H4 (cell line): ENCODE results near the gene NEDD8. TPM values are rescaled to one million over a fixed set of nuclear protein-coding genes. Genes with fewer than 3 reads are reported as not detected.

Experiments used
- DNase-seq: peaks from one replicate; pipeline ENCODE4 v3.0.0-alpha.2; 2015; ENCODE audit warnings: low spot score
- total RNA-seq: library from RNA; depleted of rRNA; stranded (reverse); fragments of >200 nt; shearing (Covaris generic); gene quantifications from 2 replicates; pipeline ENCODE4 v1.2.3, GENCODE V29; 2014; rRNA removed

The NEDD8 gene
- total RNA-seq, 1 experiment from 2014 or later: 314 TPM

GRCh38 chr14:24179961-24180796 lies 52.0 kb downstream of the NEDD8 start:
- peak; percentile 43 for DNase-seq

GRCh38 chr14:24179294-24179960 lies 52.7 kb downstream of the NEDD8 start:
- no peak for DNase-seq

GRCh38 chr14:24178399-24179178 lies 53.6 kb downstream of the NEDD8 start:
- DNase-seq: no peak

DNA sequence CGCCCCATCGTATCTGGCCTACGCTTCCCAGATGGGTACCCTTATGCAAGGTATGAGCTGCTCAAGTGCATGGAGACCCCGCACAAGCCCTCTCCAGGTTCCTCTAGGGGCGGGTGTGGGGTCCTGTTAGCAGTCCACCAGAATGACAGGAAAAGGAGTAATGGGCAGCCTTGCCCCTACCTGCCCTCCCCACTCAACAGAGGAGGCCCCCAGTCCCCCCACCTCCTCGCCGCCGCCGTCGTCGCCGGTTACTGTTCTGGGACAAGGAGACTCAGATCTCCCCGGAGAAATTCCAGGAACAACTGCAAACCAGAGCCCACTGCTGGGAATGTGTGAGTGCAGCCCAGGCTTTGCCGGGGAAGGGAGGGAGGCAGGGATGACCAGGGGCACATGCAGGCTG lies 54.3 kb downstream of the NEDD8 start:
- no peak for DNase-seq

GRCh38 chr14:24177041-24177825 lies 54.9 kb downstream of the NEDD8 start:
- no peak for DNase-seq

DNA sequence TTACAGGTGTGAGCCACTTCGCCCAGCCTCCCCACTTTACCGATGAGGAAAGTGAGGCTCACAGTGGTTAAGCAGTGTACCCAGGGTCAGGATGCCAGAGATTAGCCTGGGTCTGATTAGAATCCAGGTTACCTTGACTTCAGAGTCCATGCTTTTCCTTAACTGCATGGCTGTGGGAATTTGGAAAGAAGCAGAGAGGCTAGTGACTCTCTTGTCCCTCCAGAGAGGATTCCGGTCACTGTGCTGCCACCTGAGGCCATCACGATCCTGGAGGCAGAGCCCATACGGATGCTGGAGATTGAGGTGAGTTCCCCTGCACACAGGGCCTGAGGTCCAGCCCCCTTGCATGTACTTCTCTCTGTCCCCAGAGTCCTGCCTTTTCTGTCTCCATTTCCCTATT lies 55.6 kb downstream of the NEDD8 start:
- DNase-seq: no peak

DNA sequence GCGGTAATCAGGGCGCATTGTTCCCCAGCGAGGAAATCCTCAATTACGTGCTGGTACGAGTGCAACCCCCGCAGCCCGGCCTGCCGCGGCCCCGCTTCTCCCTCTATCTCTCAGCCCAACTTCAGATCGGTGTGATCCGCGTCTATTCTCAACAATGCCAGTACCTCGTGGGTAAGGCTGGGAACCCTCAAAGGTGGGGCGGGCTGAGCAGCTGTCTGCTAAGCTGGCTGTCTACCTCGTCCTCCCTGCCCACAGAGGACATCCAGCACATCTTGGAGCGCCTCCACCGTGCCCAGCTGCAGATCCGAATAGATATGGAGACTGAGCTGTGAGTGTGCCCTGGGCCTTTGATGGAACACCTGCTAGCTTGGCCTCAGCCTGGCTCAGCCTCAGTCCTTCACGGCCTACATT lies 59.3 kb downstream of the NEDD8 start:
- DNase-seq: no peak

DNA sequence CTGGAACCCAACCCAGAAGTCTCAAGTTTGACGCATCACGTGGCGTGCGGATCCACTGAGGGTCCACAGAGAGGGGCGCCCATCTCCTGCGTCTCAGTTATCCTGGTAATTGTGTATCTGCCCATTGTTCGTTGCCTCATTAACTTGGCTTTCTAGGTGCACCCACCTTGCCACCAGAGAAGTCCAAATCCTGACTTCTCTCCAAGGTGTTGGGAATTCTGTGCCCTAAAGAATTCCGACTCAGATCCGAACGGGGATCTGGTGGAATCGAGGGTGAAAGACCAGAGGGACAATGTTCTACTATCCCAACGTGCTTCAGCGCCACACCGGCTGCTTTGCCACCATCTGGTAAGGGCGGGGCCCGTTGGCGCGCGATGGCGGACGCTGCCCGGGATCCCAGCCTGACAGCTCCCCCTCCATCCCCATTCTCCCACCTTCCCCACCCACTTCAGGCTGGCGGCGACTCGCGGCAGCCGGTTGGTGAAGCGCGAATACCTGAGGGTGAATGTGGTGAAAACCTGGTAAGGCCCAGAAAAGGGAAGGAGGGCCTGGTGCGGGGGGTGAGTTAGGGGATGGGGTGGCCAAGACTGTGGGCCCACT lies 59.8 kb downstream of the NEDD8 start:
- no peak for DNase-seq

DNA sequence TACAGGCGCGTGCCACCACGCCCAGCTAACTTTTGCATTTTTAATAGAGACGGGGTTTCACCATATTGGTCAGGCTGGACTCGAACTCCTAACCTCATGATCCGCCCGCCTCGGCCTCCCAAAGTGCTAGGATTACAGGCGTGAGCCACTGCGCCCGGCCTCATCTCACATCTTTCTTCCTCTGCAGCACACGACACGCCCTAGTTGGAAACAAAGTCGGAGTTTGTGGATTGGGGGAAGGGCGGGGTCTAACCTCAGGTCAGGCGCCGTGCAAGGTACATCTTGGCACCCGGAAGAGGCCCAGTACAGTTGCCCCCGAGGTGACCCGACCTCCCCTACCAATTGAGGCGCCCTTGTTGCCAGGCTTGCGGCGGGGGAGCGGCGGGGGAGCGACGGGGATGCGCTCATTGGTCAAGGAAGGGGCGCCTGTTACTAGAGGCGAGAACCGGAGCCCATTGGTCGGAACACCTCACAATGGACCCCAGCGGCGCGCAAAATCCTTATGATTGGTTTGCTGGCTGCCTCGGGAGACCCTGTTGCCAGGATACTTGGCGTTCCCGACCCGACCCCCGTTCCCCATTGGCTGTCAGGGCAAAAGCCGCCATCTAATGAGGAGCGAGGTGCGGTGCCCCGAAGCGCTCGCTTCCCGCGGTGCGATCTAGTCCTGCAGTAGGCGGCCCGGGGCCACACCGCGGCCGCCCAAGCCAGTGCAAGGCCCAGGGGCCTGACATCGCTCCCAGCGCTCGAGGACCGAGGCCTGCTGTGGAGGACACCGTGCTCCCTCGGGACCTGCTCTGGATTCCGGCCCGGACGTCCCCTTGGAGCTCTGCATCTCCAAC lies 60.5 kb downstream of the NEDD8 start, which contains the start of gene REC8:
REC8 (plus strand) TSS at position 659 of the 839 bp plus-strand sequence. CDS start 473 bp downstream, outside the sequence.
- DNase-seq: no peak

- no peak for DNase-seq
These were observed 64.6 kb downstream of the NEDD8 start for GRCh38 chr14:24167469-24168114.

Other genes with a start within 250 kb of the NEDD8 start
- 5.5 and 12.0 TPM in 2 replicates for gene DHRS4L2, start 243.4 kb downstream of the NEDD8 start, total RNA-seq
- gene CARMIL3, start 180.4 kb downstream of the NEDD8 start, total RNA-seq: 0.14 TPM in 1 of 2 replicates, not detected in the other
- not detected in 2 replicates for gene CPNE6, start 160.8 kb downstream of the NEDD8 start, total RNA-seq
- 14.3 and 16.0 TPM in 2 replicates for gene PCK2, start 138.1 kb downstream of the NEDD8 start, total RNA-seq
- 53.4 and 78.4 TPM in 2 replicates for gene DCAF11, start 117.6 kb downstream of the NEDD8 start, total RNA-seq
- 1.0 and 1.6 TPM in 2 replicates for gene NRL, start 117.4 kb downstream of the NEDD8 start, total RNA-seq
- gene FITM1, start 101.7 kb downstream of the NEDD8 start, total RNA-seq: not detected in 2 replicates
- 584 and 638 TPM in 2 replicates for gene PSME1, start 96.2 kb downstream of the NEDD8 start, total RNA-seq
- gene EMC9, start 90.8 kb downstream of the NEDD8 start, total RNA-seq: 26.7 and 38.1 TPM in 2 replicates
- gene PSME2, start 85.8 kb downstream of the NEDD8 start, total RNA-seq: 346 and 383 TPM in 2 replicates
- gene RNF31, start 84.9 kb downstream of the NEDD8 start, total RNA-seq: 44.3 and 107 TPM in 2 replicates
- 75.0 and 84.3 TPM in 2 replicates for gene IRF9, start 71.1 kb downstream of the NEDD8 start, total RNA-seq
- 0.14 and 0.54 TPM in 2 replicates for gene REC8, start 60.3 kb downstream of the NEDD8 start, total RNA-seq
- gene IPO4, start 43.6 kb downstream of the NEDD8 start, total RNA-seq: 42.7 and 49.3 TPM in 2 replicates
- gene TM9SF1, start 36.9 kb downstream of the NEDD8 start, total RNA-seq: 96.0 and 96.4 TPM in 2 replicates
- not detected in 2 replicates for gene TSSK4, start 26.7 kb downstream of the NEDD8 start, total RNA-seq
- gene CHMP4A, start 18.9 kb downstream of the NEDD8 start, total RNA-seq: 61.1 and 66.9 TPM in 2 replicates
- 35.6 and 36.7 TPM in 2 replicates for gene MDP1, start 16.3 kb downstream of the NEDD8 start, total RNA-seq
- 78.4 and 98.2 TPM in 2 replicates for gene GMPR2, start 562 bp upstream of the NEDD8 start, total RNA-seq
- gene TINF2, start 10.3 kb upstream of the NEDD8 start, total RNA-seq: 52.2 and 52.3 TPM in 2 replicates
- 0.12 and 0.74 TPM in 2 replicates for gene TGM1, start 30.8 kb upstream of the NEDD8 start, total RNA-seq
- 15.1 and 18.9 TPM in 2 replicates for gene RABGGTA, start 39.2 kb upstream of the NEDD8 start, total RNA-seq
- 5.8 and 6.0 TPM in 2 replicates for gene DHRS1, start 67.4 kb upstream of the NEDD8 start, total RNA-seq
- 5.7 and 6.3 TPM in 2 replicates for gene NOP9, start 67.5 kb upstream of the NEDD8 start, total RNA-seq
- gene CIDEB, start 75.6 kb upstream of the NEDD8 start, total RNA-seq: not detected in 2 replicates
- 0.33 and 0.45 TPM in 2 replicates for gene LTB4R2, start 77.8 kb upstream of the NEDD8 start, total RNA-seq
- 0.39 and 0.41 TPM in 2 replicates for gene LTB4R, start 79.1 kb upstream of the NEDD8 start, total RNA-seq
- not detected in 2 replicates for gene ADCY4, start 102.7 kb upstream of the NEDD8 start, total RNA-seq
- gene RIPK3, start 107.6 kb upstream of the NEDD8 start, total RNA-seq: not detected in 2 replicates
- 7.1 and 9.5 TPM in 2 replicates for gene NFATC4, start 135.8 kb upstream of the NEDD8 start, total RNA-seq
- gene NYNRIN, start 166.6 kb upstream of the NEDD8 start, total RNA-seq: 0.14 and 0.21 TPM in 2 replicates
- gene CBLN3, start 197.3 kb upstream of the NEDD8 start, total RNA-seq: 0.08 and 0.29 TPM in 2 replicates
- 12.8 and 15.0 TPM in 2 replicates for gene KHNYN, start 197.6 kb upstream of the NEDD8 start, total RNA-seq
- gene SDR39U1, start 210.4 kb upstream of the NEDD8 start, total RNA-seq: 8.6 and 11.3 TPM in 2 replicates